Coronary artery (tissue), 2 donors: ENCODE data around the gene ITSN1.

Experiments
- DNase-seq: peaks from one replicate; pipeline ENCODE4 v3.0.0-alpha.2; 2017; ENCODE audit warnings: low spot score
- H3K27ac ChIP-seq, 2 donors: fragments of 200-600 bp; sonication (generic); one replicate each; pipeline ENCODE4 v1.5.1; 2016 to 2019
- H3K4me3 ChIP-seq: fragments of 200-600 bp; sonication (generic); 2 replicates; pipeline ENCODE4 v1.5.1; 2016; ENCODE audit warnings: mild to moderate bottlenecking, moderate library complexity
- CTCF ChIP-seq: fragments of 200-600 bp; sonication (generic); IDR thresholded peaks from one replicate; pipeline ENCODE4 v1.5.1; 2019; ENCODE audit warnings: antibody characterized with exemption

Gene ITSN1

GRCh38 chr21:33942426-33942825, 300.1 kb downstream of the ITSN1 start:
- no peak for DNase-seq
- Histone ChIP-seq H3K27ac (no peak overlapping the region), H3K4me3 (no peak overlapping the region)
- no peak for TF ChIP-seq CTCF

GRCh38 chr21:33943293-33943692, 301.0 kb downstream of the ITSN1 start:
- H3K27ac ChIP-seq = no peak overlapping the region
- H3K4me3 ChIP-seq = no peak overlapping the region
- no peak for TF ChIP-seq CTCF

GRCh38 chr21:33944185-33944763, 302.0 kb downstream of the ITSN1 start:
- no peak for DNase-seq
- no peak overlapping the region for H3K27ac ChIP-seq
- no peak for TF ChIP-seq CTCF
- no peak overlapping the region for H3K4me3 ChIP-seq

More at GRCh38 chr21:33943293-33943692, 301.0 kb downstream of the ITSN1 start:
- no peak for DNase-seq

- no peak for DNase-seq
- no peak for TF ChIP-seq CTCF
- no peak overlapping the region for H3K4me3 ChIP-seq
- H3K27ac ChIP-seq = no peak overlapping the region
Measured at GRCh38 chr21:33945652-33946270, 303.5 kb downstream of the ITSN1 start.

- Histone ChIP-seq H3K4me3 (peak overlapping the region; percentile 45), H3K27ac (peak overlapping the region; percentile 54 to 67)
- no peak for TF ChIP-seq CTCF
- DNase-seq = peak; percentile 86
Measured at GRCh38 chr21:33947451-33948095, 305.3 kb downstream of the ITSN1 start.

- Histone ChIP-seq H3K4me3 (peak overlapping the region; percentile 45), H3K27ac (peak overlapping the region; percentile 54 to 61)
- no peak for DNase-seq
- no peak for TF ChIP-seq CTCF
Measured at GRCh38 chr21:33948096-33948950, 306.0 kb downstream of the ITSN1 start.
